ENCODE results near the gene ARFIP1.

DNA sequence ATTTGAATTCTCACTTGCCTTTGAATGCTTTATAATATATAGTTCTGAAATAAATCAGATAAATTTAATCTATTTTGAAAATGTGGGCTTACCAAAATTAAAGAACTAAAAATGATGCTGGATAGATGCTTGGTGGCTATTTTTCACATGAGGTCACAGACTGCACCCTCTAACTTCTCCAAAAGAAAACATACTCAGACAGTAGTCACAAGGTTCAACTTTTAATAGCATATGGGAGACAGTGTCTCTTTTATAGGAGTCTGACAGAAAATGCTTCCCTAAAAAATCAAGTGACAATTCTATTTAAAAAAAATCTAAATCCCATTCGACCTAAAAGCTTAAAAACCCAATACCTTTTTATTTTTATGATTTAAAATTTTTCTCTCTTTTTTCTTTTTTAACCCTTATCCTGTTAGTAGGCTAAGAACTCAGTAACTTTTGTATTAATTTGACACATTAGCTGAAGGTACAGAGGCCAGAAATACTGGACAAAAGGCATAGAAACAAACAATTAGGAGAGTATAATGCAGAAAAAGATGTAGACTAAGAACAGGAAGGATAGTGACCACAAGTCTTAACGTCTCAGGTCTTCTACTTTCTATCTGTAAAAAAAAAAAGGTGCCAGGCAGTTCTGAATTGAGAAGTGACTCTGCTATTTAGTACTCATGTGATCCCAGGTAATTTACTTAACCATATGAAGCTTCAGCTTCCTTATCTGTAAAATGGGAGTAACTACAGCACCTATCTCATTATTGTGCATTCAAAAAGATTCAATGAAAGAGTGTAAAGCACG lies 7.8 kb upstream of the ARFIP1 start:
- no peak for TF ChIP-seq POLR2A (IDR thresholded peaks at IDR 0.05)
- no peak for TF ChIP-seq POLR2AphosphoS5 (IDR thresholded peaks at IDR 0.05)
